Measurements from ENCODE around the gene CYTH1.

The CYTH1 gene

GRCh38 chr17:78805301-78805700 lies 23.2 kb upstream of the CYTH1 start:
- DNase-seq (ENCODE audit: low read depth in 4 of 4, low spot score in 1 of 4) = peak in 2 of 4 experiments; percentile 54 to 59

GRCh38 chr17:78804777-78805176 lies 22.7 kb upstream of the CYTH1 start:
- DNase-seq (ENCODE audit: low read depth in 4 of 4, low spot score in 1 of 4) = no peak

- no peak for DNase-seq (ENCODE audit: low read depth in 4 of 4, low spot score in 1 of 4)
Measured at GRCh38 chr17:78803186-78803845, 21.2 kb upstream of the CYTH1 start.

GRCh38 chr17:78802459-78802858 lies 20.4 kb upstream of the CYTH1 start:
- no peak for DNase-seq (ENCODE audit: low read depth in 4 of 4, low spot score in 1 of 4)

GRCh38 chr17:78802008-78802407 lies 19.9 kb upstream of the CYTH1 start:
- no peak for DNase-seq (ENCODE audit: low read depth in 4 of 4, low spot score in 1 of 4)

GRCh38 chr17:78800132-78800931 lies 18.3 kb upstream of the CYTH1 start:
- no peak for DNase-seq (ENCODE audit: low read depth in 4 of 4, low spot score in 1 of 4)

GRCh38 chr17:78798695-78799559 lies 16.9 kb upstream of the CYTH1 start:
- DNase-seq (ENCODE audit: low read depth in 4 of 4, low spot score in 1 of 4) = no peak

GRCh38 chr17:78797691-78798585 lies 15.9 kb upstream of the CYTH1 start:
- no peak for DNase-seq (ENCODE audit: low read depth in 4 of 4, low spot score in 1 of 4)

- no peak for DNase-seq (ENCODE audit: low read depth in 4 of 4, low spot score in 1 of 4)
Measured at GRCh38 chr17:78797213-78797612, 15.1 kb upstream of the CYTH1 start.

- DNase-seq (ENCODE audit: low read depth in 4 of 4, low spot score in 1 of 4) = no peak
Measured at GRCh38 chr17:78796517-78796900, 14.4 kb upstream of the CYTH1 start.

GRCh38 chr17:78795861-78796516 lies 13.9 kb upstream of the CYTH1 start:
- DNase-seq (ENCODE audit: low read depth in 4 of 4, low spot score in 1 of 4) = no peak

- no peak for DNase-seq (ENCODE audit: low read depth in 4 of 4, low spot score in 1 of 4)
Measured at GRCh38 chr17:78794864-78795640, 13.0 kb upstream of the CYTH1 start.

GRCh38 chr17:78794399-78794798 lies 12.3 kb upstream of the CYTH1 start:
- DNase-seq (ENCODE audit: low read depth in 4 of 4, low spot score in 1 of 4) = no peak

- DNase-seq (ENCODE audit: low read depth in 4 of 4, low spot score in 1 of 4) = no peak
Measured at GRCh38 chr17:78793968-78794367, 11.9 kb upstream of the CYTH1 start.

GRCh38 chr17:78793415-78793814 lies 11.3 kb upstream of the CYTH1 start:
- no peak for DNase-seq (ENCODE audit: low read depth in 4 of 4, low spot score in 1 of 4)

GRCh38 chr17:78791840-78792709 lies 10.0 kb upstream of the CYTH1 start:
- no peak for DNase-seq (ENCODE audit: low read depth in 4 of 4, low spot score in 1 of 4)

GRCh38 chr17:78790552-78790951 lies 8.5 kb upstream of the CYTH1 start:
- no peak for DNase-seq (ENCODE audit: low read depth in 4 of 4, low spot score in 1 of 4)

- no peak for DNase-seq (ENCODE audit: low read depth in 4 of 4, low spot score in 1 of 4)
Measured at GRCh38 chr17:78789663-78790181, 7.6 kb upstream of the CYTH1 start.
